Activated naive CD4-positive, alpha-beta T cell treated with anti-CD3 and anti-CD28 coated beads, Interleukin-2, amount 50 U/mL, for 24 hours (primary cell): Measurements from ENCODE around the gene MPDZ.

ENCODE experiments used
- H3K27ac Mint-ChIP-seq: one replicate; pipeline ENCODE4 v1.8.0; 2021; ENCODE audit warnings: mild to moderate bottlenecking, mixed read lengths
- H3K27me3 Mint-ChIP-seq: one replicate; pipeline ENCODE4 v1.8.0; 2021; ENCODE audit warnings: mixed read lengths
- H3K36me3 Mint-ChIP-seq: one replicate; pipeline ENCODE4 v1.8.0; 2021; ENCODE audit warnings: mixed read lengths
- H3K4me1 Mint-ChIP-seq: one replicate; pipeline ENCODE4 v1.8.0; 2021; ENCODE audit warnings: mixed read lengths
- H3K4me3 Mint-ChIP-seq: one replicate; pipeline ENCODE4 v1.8.0; 2021; ENCODE audit warnings: mild to moderate bottlenecking, mixed read lengths
- H3K9me3 Mint-ChIP-seq: one replicate; pipeline ENCODE4 v1.8.0; 2021; ENCODE audit warnings: mixed read lengths

The MPDZ gene

GRCh38 chr9:13110766-13111417 is 168.6 kb downstream of the MPDZ start:
- H3K36me3 Mint-ChIP-seq = no peaks in the 10 kb centered on the region
- no peaks in the 10 kb centered on the region for H3K27me3 Mint-ChIP-seq
- no peaks in the 10 kb centered on the region for H3K9me3 Mint-ChIP-seq
- H3K27ac Mint-ChIP-seq = no peak overlapping the region
- no peaks in the 10 kb centered on the region for H3K4me1 Mint-ChIP-seq
- no peak overlapping the region for H3K4me3 Mint-ChIP-seq

- no peaks in the 10 kb centered on the region for H3K36me3 Mint-ChIP-seq
- no peaks in the 10 kb centered on the region for H3K4me1 Mint-ChIP-seq
- no peak overlapping the region for H3K4me3 Mint-ChIP-seq
- no peaks in the 10 kb centered on the region for H3K27me3 Mint-ChIP-seq
- H3K9me3 Mint-ChIP-seq = no peaks in the 10 kb centered on the region
- H3K27ac Mint-ChIP-seq = no peak overlapping the region
Measured at GRCh38 chr9:13109781-13110180, 169.7 kb downstream of the MPDZ start.

GRCh38 chr9:13107008-13107407 is 172.5 kb downstream of the MPDZ start:
- H3K9me3 Mint-ChIP-seq = no peaks in the 10 kb centered on the region
- H3K4me3 Mint-ChIP-seq = no peak overlapping the region
- no peaks in the 10 kb centered on the region for H3K27me3 Mint-ChIP-seq
- no peaks in the 10 kb centered on the region for H3K36me3 Mint-ChIP-seq
- no peak overlapping the region for H3K27ac Mint-ChIP-seq
- no peaks in the 10 kb centered on the region for H3K4me1 Mint-ChIP-seq

- Mint-ChIP-seq H3K4me3 (no peak overlapping the region), H3K4me1 (no peaks in the 10 kb centered on the region), H3K36me3 (no peaks in the 10 kb centered on the region)
Measured at GRCh38 chr9:13100914-13101572, 178.4 kb downstream of the MPDZ start.

GRCh38 chr9:13095056-13095455 is 184.4 kb downstream of the MPDZ start:
- Mint-ChIP-seq H3K4me1 (no peaks in the 10 kb centered on the region), H3K4me3 (no peak overlapping the region)

More at GRCh38 chr9:13100914-13101572, 178.4 kb downstream of the MPDZ start:
- Mint-ChIP-seq H3K9me3 (peaks cover 6% of the 10 kb centered on the region), H3K27ac (no peak overlapping the region), H3K27me3 (no peaks in the 10 kb centered on the region)

GRCh38 chr9:13090628-13091027 is 188.9 kb downstream of the MPDZ start:
- no peak overlapping the region for H3K27ac Mint-ChIP-seq

More at GRCh38 chr9:13095056-13095455, 184.4 kb downstream of the MPDZ start:
- H3K36me3 Mint-ChIP-seq = no peaks in the 10 kb centered on the region
- no peaks in the 10 kb centered on the region for H3K27me3 Mint-ChIP-seq
- no peak overlapping the region for H3K27ac Mint-ChIP-seq
- peaks cover 6% of the 10 kb centered on the region for H3K9me3 Mint-ChIP-seq

GRCh38 chr9:13089666-13090065 is 189.8 kb downstream of the MPDZ start:
- no peaks in the 10 kb centered on the region for H3K4me1 Mint-ChIP-seq
- H3K27me3 Mint-ChIP-seq = no peaks in the 10 kb centered on the region
- no peak overlapping the region for H3K27ac Mint-ChIP-seq
- H3K4me3 Mint-ChIP-seq = no peak overlapping the region
- no peaks in the 10 kb centered on the region for H3K36me3 Mint-ChIP-seq
- H3K9me3 Mint-ChIP-seq = peaks cover 5% of the 10 kb centered on the region

More at GRCh38 chr9:13090628-13091027, 188.9 kb downstream of the MPDZ start:
- no peaks in the 10 kb centered on the region for H3K4me1 Mint-ChIP-seq
- H3K36me3 Mint-ChIP-seq = no peaks in the 10 kb centered on the region
- H3K9me3 Mint-ChIP-seq = peaks cover 5% of the 10 kb centered on the region
- H3K4me3 Mint-ChIP-seq = no peak overlapping the region
- no peaks in the 10 kb centered on the region for H3K27me3 Mint-ChIP-seq

- H3K36me3 Mint-ChIP-seq = no peaks in the 10 kb centered on the region
- H3K27ac Mint-ChIP-seq = no peak overlapping the region
- H3K4me1 Mint-ChIP-seq = no peaks in the 10 kb centered on the region
- no peak overlapping the region for H3K4me3 Mint-ChIP-seq
- H3K9me3 Mint-ChIP-seq = peaks cover 5% of the 10 kb centered on the region
- H3K27me3 Mint-ChIP-seq = no peaks in the 10 kb centered on the region
Measured at GRCh38 chr9:13088720-13089427, 190.6 kb downstream of the MPDZ start.

- Mint-ChIP-seq H3K36me3 (no peaks in the 10 kb centered on the region), H3K4me1 (no peaks in the 10 kb centered on the region), H3K4me3 (no peak overlapping the region), H3K27me3 (no peaks in the 10 kb centered on the region), H3K27ac (no peak overlapping the region), H3K9me3 (peaks cover 5% of the 10 kb centered on the region)
Measured at GRCh38 chr9:13083963-13084528, 195.4 kb downstream of the MPDZ start.

- no peaks in the 10 kb centered on the region for H3K36me3 Mint-ChIP-seq
- no peak overlapping the region for H3K4me3 Mint-ChIP-seq
- no peaks in the 10 kb centered on the region for H3K27me3 Mint-ChIP-seq
- H3K9me3 Mint-ChIP-seq = peaks cover 5% of the 10 kb centered on the region
- no peaks in the 10 kb centered on the region for H3K4me1 Mint-ChIP-seq
- H3K27ac Mint-ChIP-seq = no peak overlapping the region
Measured at GRCh38 chr9:13083366-13083765, 196.1 kb downstream of the MPDZ start.

GRCh38 chr9:13082796-13083195 is 196.7 kb downstream of the MPDZ start:
- Mint-ChIP-seq H3K4me1 (no peaks in the 10 kb centered on the region), H3K27ac (no peak overlapping the region), H3K27me3 (no peaks in the 10 kb centered on the region), H3K36me3 (no peaks in the 10 kb centered on the region), H3K9me3 (peaks cover 5% of the 10 kb centered on the region), H3K4me3 (no peak overlapping the region)

GRCh38 chr9:13078164-13078563 is 201.3 kb downstream of the MPDZ start:
- Mint-ChIP-seq H3K4me3 (no peak overlapping the region), H3K9me3 (peaks cover 15% of the 10 kb centered on the region), H3K27ac (no peak overlapping the region), H3K27me3 (no peaks in the 10 kb centered on the region), H3K36me3 (no peaks in the 10 kb centered on the region), H3K4me1 (no peaks in the 10 kb centered on the region)

- Mint-ChIP-seq H3K27ac (no peak overlapping the region), H3K36me3 (no peaks in the 10 kb centered on the region), H3K27me3 (no peaks in the 10 kb centered on the region), H3K4me3 (no peak overlapping the region), H3K9me3 (peaks cover 18% of the 10 kb centered on the region), H3K4me1 (no peaks in the 10 kb centered on the region)
Measured at GRCh38 chr9:13076616-13077015, 202.9 kb downstream of the MPDZ start.

GRCh38 chr9:13071921-13072320 is 207.6 kb downstream of the MPDZ start:
- Mint-ChIP-seq H3K4me1 (no peaks in the 10 kb centered on the region), H3K27me3 (no peaks in the 10 kb centered on the region), H3K9me3 (peaks cover 21% of the 10 kb centered on the region), H3K4me3 (no peak overlapping the region), H3K27ac (no peak overlapping the region), H3K36me3 (no peaks in the 10 kb centered on the region)

GRCh38 chr9:13070612-13071595 is 208.6 kb downstream of the MPDZ start:
- no peak overlapping the region for H3K27ac Mint-ChIP-seq

More at GRCh38 chr9:13070612-13071595, 208.6 kb downstream of the MPDZ start:
- H3K4me3 Mint-ChIP-seq = no peak overlapping the region
- no peaks in the 10 kb centered on the region for H3K4me1 Mint-ChIP-seq
- H3K9me3 Mint-ChIP-seq = peaks cover 21% of the 10 kb centered on the region
- H3K27me3 Mint-ChIP-seq = no peaks in the 10 kb centered on the region
- H3K36me3 Mint-ChIP-seq = no peaks in the 10 kb centered on the region
